DMS 273 (cell line): ENCODE results near the gene PRPH.
"Not testable (repeated sequence)": the region's sequence is repeated elsewhere in the genome, so short reads cannot be mapped to it uniquely, and the experiment has no call there.

Source experiments
- DNase-seq: peaks from one replicate; lab custom pipeline; 2025; ENCODE audit not compliant: unreplicated experiment; lab: John Stamatoyannopoulos, UW

The PRPH gene

GRCh38 chr12:49332441-49332861 lies 37.5 kb downstream of the PRPH start:
- peak; percentile 37 for DNase-seq

- DNase-seq, result no peak
Measured at GRCh38 chr12:49332891-49333371, 38.0 kb downstream of the PRPH start.

- not testable (repeated sequence) for DNase-seq
Measured at GRCh38 chr12:49333778-49334177, 38.8 kb downstream of the PRPH start.

GRCh38 chr12:49334226-49334625 lies 39.3 kb downstream of the PRPH start:
- DNase-seq, result no peak

GRCh38 chr12:49334681-49335080 lies 39.7 kb downstream of the PRPH start:
- DNase-seq, result no peak

GRCh38 chr12:49335118-49335954 lies 40.4 kb downstream of the PRPH start:
- no peak for DNase-seq

GRCh38 chr12:49335955-49336644 lies 41.2 kb downstream of the PRPH start:
- no peak for DNase-seq

GRCh38 chr12:49336645-49337584 lies 42.0 kb downstream of the PRPH start, which contains the start of gene C1QL4:
Gene C1QL4 (minus strand): TSS chr12:49337188. CDS start chr12:49336477, 711 bp downstream.
- peak; percentile 90 for DNase-seq

GRCh38 chr12:49338830-49339463 lies 44.0 kb downstream of the PRPH start:
- no peak for DNase-seq

- peak; percentile 56 for DNase-seq
Measured at GRCh38 chr12:49339464-49339861, 44.5 kb downstream of the PRPH start.

- no peak for DNase-seq
Measured at GRCh38 chr12:49340095-49340870, 45.3 kb downstream of the PRPH start.

- DNase-seq, result no peak
Measured at GRCh38 chr12:49340971-49341776, 46.2 kb downstream of the PRPH start.

- no peak for DNase-seq
Measured at GRCh38 chr12:49341777-49342065, 46.8 kb downstream of the PRPH start.

- peak; percentile 83 for DNase-seq
Measured at GRCh38 chr12:49342066-49342913, 47.3 kb downstream of the PRPH start.

- DNase-seq, result no peak
Measured at GRCh38 chr12:49342914-49343731, 48.2 kb downstream of the PRPH start.

- DNase-seq, result no peak
Measured at GRCh38 chr12:49344486-49345050, 49.6 kb downstream of the PRPH start.
